Activated naive CD8-positive, alpha-beta T cell treated with anti-CD3 and anti-CD28 coated beads for 36 hours (primary cell): ENCODE data around the gene MSI2. TPM values are rescaled to one million over a fixed set of nuclear protein-coding genes. Genes with fewer than 3 reads are reported as not detected.

Experiments used
- DNase-seq: peaks from one replicate; pipeline ENCODE4 v3.0.0; 2021
- H3K27ac Mint-ChIP-seq: one replicate; pipeline ENCODE4 v1.8.0; 2022; ENCODE audit warnings: mild to moderate bottlenecking, moderate library complexity, mixed read lengths
- H3K27me3 Mint-ChIP-seq: one replicate; pipeline ENCODE4 v1.8.0; 2022; ENCODE audit warnings: mild to moderate bottlenecking, mixed read lengths
- H3K36me3 Mint-ChIP-seq: one replicate; pipeline ENCODE4 v1.8.0; 2021; ENCODE audit warnings: mild to moderate bottlenecking, mixed read lengths
- H3K4me1 Mint-ChIP-seq: one replicate; pipeline ENCODE4 v1.8.0; 2021; ENCODE audit warnings: mixed read lengths
- H3K4me3 Mint-ChIP-seq: one replicate; pipeline ENCODE4 v1.8.0; 2022; ENCODE audit warnings: mild to moderate bottlenecking, moderate library complexity, mixed read lengths
- H3K9me3 Mint-ChIP-seq: one replicate; pipeline ENCODE4 v1.8.0; 2022; ENCODE audit warnings: mixed read lengths
- total RNA-seq, 2 experiments: library from RNA; stranded (reverse); gene quantifications; one replicate each; pipeline ENCODE4 v1.2.3, GENCODE V29; 2021

MSI2 gene
- total RNA-seq, 2 experiments from 2014 or later = 48.0 to 49.4 TPM

DNA sequence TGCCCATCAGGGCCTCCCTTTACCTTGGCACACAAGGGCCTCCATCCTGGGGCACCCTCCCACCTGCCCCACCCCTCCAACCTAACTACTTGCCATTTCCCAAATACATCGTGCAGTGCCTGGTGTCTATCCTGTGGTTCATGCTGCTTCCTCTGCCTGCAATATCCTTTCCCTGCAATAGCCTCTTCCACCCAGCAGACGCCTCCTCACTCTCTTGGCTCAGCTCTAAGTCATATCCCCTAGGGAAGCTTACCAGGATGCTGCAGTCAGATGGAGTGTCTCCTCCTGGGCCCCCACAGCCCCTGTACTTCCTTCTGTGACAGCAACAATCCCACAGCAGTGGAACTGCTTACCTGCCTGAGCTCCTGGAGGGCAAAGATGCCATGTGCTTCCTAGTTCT is 452.1 kb downstream of the MSI2 start:
- Mint-ChIP-seq H3K27me3 (no peaks in the 10 kb centered on the region), H3K4me3 (no peak overlapping the region), H3K27ac (no peak overlapping the region), H3K4me1 (peaks cover 10% of the 10 kb centered on the region), H3K9me3 (no peaks in the 10 kb centered on the region), H3K36me3 (no peaks in the 10 kb centered on the region)
- no peak for DNase-seq

DNA sequence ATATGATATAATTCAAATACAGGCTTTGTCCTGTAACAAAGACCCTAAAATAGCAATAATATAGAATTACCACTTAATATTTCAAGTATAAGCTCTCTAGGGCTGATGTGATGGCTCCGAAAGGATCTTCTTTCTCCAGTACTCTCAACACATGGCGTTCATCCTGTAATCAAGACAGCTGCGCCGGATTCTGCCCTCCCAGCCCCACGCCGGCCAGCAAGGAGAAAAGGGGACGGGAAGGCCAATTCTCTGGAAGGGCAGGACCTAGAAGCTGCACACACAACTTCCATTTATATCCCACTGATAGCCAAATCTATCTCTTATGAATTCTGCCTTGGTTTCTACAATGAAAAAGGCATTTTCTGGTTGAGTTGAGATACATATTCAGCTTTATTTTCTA is 456.8 kb downstream of the MSI2 start:
- no peaks in the 10 kb centered on the region for H3K4me1 Mint-ChIP-seq
- DNase-seq = no peak
- H3K36me3 Mint-ChIP-seq = no peaks in the 10 kb centered on the region
- peaks cover 12% of the 10 kb centered on the region for H3K27me3 Mint-ChIP-seq
- H3K4me3 Mint-ChIP-seq = no peak overlapping the region
- H3K27ac Mint-ChIP-seq = no peak overlapping the region
- no peaks in the 10 kb centered on the region for H3K9me3 Mint-ChIP-seq

DNA sequence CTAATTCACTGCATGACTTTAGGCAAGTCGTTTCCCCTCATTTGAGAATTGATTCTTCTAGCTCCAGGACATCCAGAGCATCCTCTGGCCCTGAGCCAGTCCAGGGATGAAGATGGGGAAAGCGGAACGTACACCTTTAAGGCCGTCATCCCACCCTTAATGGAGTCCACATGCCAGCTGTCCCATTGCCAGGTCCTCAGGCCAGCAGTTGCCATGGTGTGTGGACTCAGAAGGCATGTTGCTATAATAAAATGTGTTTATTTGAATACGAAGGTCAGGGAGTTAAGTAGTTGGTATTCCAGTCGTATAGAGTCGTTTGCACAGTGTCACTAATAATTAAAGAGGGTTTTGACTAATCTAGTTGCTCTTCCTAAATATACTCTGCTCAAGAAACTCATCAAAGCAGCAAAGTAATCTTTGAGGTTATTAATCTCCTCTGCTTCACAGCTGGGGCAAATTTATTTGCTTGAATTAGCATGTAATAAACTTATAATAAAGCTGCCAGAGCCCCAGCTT is 458.4 kb downstream of the MSI2 start:
- H3K27ac Mint-ChIP-seq = no peak overlapping the region
- H3K36me3 Mint-ChIP-seq = no peaks in the 10 kb centered on the region
- H3K27me3 Mint-ChIP-seq = peaks cover 12% of the 10 kb centered on the region
- no peak overlapping the region for H3K4me3 Mint-ChIP-seq
- no peaks in the 10 kb centered on the region for H3K9me3 Mint-ChIP-seq
- DNase-seq = no peak
- no peaks in the 10 kb centered on the region for H3K4me1 Mint-ChIP-seq

DNA sequence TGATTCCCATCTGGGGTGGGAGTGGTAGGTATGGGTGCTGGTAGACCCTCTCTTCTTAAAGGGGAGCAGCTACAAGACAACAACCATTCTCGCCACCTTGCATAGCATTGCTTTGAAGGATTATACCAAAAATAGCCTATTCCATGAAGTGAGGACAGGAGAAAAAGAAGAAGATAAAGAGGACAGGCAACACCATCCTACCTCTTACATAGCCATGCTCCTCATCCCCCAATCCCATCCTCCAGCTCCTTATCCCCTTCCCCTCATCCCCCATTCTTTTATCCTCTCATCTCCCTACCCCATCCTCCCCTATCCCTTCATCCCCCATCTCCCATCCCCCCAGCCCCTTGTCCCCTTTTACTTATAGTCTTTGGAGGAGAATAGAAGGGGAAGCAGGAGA is 459.7 kb downstream of the MSI2 start:
- H3K36me3 Mint-ChIP-seq = no peaks in the 10 kb centered on the region
- no peak overlapping the region for H3K27ac Mint-ChIP-seq
- DNase-seq = no peak
- H3K4me1 Mint-ChIP-seq = no peaks in the 10 kb centered on the region
- no peaks in the 10 kb centered on the region for H3K9me3 Mint-ChIP-seq
- H3K27me3 Mint-ChIP-seq = peaks cover 12% of the 10 kb centered on the region
- no peak overlapping the region for H3K4me3 Mint-ChIP-seq

DNA sequence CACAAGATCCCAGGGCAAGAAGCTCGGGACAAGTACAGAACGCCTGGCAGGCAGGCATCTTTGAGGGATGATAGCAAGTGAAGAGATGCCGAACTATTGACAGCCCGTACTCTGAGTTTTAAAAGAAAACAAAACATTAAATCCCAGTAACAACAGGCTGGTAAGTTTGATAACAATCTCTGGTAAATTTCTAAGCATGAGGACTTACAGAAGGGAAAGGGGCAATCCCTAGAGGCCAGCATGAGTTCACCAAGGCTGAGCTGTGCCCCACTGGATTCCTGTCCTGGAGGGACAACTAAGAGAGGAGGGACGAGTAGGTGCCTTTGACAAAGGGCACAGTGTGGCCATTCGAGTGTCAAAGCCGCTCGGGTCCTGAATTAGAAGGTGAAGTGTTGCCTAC is 462.6 kb downstream of the MSI2 start:
- peaks cover 12% of the 10 kb centered on the region for H3K27me3 Mint-ChIP-seq
- no peak overlapping the region for H3K4me3 Mint-ChIP-seq
- peaks cover 2% of the 10 kb centered on the region for H3K4me1 Mint-ChIP-seq
- DNase-seq = no peak
- no peak overlapping the region for H3K27ac Mint-ChIP-seq
- H3K9me3 Mint-ChIP-seq = no peaks in the 10 kb centered on the region
- no peaks in the 10 kb centered on the region for H3K36me3 Mint-ChIP-seq

DNA sequence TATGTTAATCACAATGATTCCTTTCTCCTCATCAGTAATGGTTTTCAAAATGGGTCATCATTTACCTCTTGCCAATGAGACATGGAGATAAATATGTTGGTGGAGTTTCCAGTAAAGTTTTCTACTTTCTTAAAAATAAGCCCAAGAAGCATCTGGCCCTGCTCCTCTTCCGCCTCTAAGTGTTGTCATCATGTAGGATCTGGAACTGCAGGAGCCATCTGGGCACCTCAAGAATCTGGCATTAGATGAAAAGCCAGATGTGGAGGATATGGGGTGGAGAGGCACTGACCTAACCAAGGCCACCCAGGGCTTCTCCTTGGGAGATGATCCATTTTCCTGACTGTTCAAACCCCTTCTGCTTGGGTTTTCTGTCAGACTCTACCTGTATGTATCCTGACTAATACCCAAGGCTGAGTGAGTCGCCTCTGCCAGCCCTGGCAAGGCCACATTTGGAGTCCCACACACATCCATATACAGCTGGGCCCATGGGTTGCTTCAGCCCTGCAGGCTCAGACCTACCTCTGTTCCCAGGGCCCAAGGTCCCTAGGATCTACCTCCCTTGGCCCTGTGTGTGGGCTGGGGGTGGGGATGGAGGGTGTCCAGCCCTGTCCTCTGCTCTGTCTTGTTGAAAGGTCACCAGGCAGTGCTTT is 464.2 kb downstream of the MSI2 start:
- H3K27ac Mint-ChIP-seq = no peak overlapping the region
- no peak for DNase-seq
- H3K9me3 Mint-ChIP-seq = no peaks in the 10 kb centered on the region
- H3K36me3 Mint-ChIP-seq = no peaks in the 10 kb centered on the region
- no peak overlapping the region for H3K4me3 Mint-ChIP-seq
- peaks cover 12% of the 10 kb centered on the region for H3K27me3 Mint-ChIP-seq
- H3K4me1 Mint-ChIP-seq = peaks cover 2% of the 10 kb centered on the region

DNA sequence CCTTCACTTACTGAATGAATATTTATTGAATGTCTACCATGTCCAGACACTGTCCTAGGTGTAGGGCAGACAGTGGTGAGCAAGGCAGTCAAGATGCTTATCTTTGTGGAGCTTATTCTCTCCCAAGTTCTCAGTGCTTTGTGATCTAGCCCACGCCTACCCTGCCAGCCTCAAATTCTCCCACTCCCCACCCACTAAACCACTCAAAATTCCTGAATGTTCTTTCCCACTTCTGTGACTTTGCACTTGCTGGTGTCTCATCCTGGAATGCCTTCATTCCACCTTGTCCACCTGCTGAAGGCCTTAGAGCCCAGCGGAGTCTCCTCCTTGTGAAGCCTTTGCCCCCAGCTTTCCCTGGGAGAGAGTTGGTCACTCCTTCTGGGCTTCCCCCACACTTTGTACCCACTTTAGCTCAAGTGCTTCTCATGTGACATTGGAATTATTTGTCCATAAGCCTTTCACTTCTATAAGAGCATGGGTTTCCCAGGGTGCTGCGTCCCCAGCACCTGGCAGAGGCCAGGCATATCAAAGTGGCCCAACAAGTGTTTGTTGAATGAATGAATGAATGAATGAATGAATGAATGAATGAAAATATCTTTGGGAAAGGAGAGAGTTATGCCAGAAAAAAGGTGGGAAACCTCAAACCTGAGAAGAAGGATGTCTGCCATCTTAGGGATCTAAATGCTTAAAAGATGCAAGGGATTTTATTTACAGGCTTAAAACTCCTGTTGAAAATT is 465.8 kb downstream of the MSI2 start:
- DNase-seq = no peak
- H3K9me3 Mint-ChIP-seq = no peaks in the 10 kb centered on the region
- H3K4me1 Mint-ChIP-seq = peaks cover 2% of the 10 kb centered on the region
- H3K27me3 Mint-ChIP-seq = peaks cover 4% of the 10 kb centered on the region
- no peaks in the 10 kb centered on the region for H3K36me3 Mint-ChIP-seq
- H3K4me3 Mint-ChIP-seq = no peak overlapping the region
- no peak overlapping the region for H3K27ac Mint-ChIP-seq

DNA sequence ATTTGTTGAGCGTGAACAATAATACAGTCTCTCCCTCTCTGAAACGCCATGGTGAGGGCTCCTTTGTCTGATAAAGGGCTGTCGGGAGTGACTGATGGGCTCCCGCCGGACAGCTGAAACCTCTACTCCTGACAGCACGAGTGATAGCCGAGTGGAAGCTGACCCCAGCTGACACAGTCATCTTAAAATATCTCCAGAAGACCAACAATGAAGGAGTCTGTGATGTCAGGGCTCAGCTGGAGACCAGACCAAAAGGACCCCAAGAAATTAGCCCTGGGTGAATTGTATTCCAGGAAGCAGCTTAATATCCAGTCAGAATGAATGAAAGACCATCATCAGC is 466.4 kb downstream of the MSI2 start:
- Mint-ChIP-seq H3K4me1 (peaks cover 2% of the 10 kb centered on the region), H3K27me3 (peaks cover 2% of the 10 kb centered on the region), H3K36me3 (no peaks in the 10 kb centered on the region), H3K4me3 (no peak overlapping the region), H3K9me3 (no peaks in the 10 kb centered on the region), H3K27ac (no peak overlapping the region)
- DNase-seq = no peak

DNA sequence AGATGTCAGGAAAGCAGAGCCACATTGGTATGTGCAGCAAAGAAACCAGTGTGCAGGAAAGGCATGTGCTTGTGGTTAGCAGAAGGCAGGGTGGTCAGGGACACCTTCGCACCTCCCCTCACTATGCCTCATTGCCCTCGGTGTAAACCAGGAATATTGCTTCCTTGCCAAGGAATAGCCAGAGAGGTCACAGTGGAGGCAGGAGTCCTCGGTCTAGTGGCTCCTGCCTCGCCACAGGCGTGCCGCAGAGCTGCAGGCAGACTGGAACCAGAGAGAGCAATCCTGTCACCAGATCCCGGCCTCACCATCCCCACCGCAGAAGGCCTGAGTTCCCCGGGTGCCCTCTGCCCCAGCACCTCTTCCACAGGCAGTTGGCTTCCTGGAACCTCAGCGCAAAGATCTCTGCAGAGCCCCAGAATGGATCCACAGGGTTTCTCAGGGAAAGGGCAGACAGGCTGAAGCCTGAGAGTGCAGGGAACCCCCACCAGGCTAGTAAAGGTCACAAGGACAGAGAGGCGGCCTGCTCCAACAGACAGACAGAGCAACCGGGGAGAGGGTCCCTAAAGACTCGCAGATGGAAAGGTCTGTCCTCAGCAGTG is 467.2 kb downstream of the MSI2 start:
- Mint-ChIP-seq H3K27ac (no peak overlapping the region), H3K9me3 (no peaks in the 10 kb centered on the region), H3K36me3 (no peaks in the 10 kb centered on the region), H3K27me3 (no peaks in the 10 kb centered on the region), H3K4me1 (peaks cover 2% of the 10 kb centered on the region), H3K4me3 (no peak overlapping the region)
- DNase-seq = no peak

DNA sequence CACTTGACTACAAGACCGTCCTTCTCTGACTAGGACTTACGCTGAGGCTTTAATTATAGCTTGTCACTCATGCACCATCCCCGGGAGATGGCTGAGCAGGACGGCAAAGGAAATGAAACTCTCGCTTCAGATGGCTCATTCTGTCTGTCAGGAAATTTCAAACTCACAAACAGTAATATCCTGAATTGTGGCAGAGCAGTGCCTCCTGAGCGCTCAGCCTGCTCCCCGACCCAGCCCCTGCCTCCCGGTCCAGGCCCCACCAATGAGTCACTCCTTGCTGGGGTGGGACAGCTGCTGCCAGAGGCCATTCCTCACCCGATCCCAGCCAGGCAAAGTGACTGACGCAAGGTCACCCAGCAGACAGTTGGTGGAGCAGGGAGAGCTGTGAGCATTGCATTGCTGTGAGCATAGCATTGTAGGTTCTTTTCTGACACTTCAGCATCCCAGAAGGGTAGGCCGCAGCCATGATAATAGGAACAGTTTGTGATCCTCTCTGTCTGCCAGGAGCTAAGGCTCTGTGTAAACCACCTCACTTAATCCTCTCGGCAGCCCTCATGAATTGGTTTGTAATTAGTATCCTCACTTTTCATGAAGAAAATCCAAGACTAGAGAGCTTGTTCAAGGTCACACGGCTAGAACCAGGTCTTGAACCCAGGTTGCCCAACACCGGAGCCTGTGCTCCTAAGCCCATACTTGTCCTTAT is 467.9 kb downstream of the MSI2 start:
- H3K4me3 Mint-ChIP-seq = no peak overlapping the region
- H3K27me3 Mint-ChIP-seq = no peaks in the 10 kb centered on the region
- H3K36me3 Mint-ChIP-seq = no peaks in the 10 kb centered on the region
- DNase-seq = no peak
- peaks cover 2% of the 10 kb centered on the region for H3K4me1 Mint-ChIP-seq
- no peaks in the 10 kb centered on the region for H3K9me3 Mint-ChIP-seq
- H3K27ac Mint-ChIP-seq = no peak overlapping the region

DNA sequence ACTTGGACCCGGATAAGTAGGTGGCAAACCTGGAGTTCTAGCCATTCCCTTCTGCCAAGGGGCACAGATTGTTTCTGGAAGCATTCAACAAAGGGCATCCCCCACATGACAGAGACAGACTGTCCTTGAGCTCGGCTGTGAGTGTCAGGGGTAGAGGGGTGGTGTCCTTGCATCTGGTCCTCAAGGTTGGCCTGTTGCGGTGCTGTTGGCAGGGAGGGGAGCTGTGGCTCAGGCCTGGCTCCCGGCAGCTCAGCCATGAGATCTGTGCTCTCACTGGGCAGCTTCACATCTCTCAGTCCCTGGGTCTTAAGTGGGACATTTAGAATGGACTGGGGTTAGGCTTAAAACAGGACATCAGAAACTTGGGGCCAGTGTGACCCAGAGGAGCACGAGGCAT is 468.4 kb downstream of the MSI2 start:
- no peaks in the 10 kb centered on the region for H3K36me3 Mint-ChIP-seq
- no peaks in the 10 kb centered on the region for H3K9me3 Mint-ChIP-seq
- H3K27me3 Mint-ChIP-seq = no peaks in the 10 kb centered on the region
- no peak overlapping the region for H3K27ac Mint-ChIP-seq
- peaks cover 2% of the 10 kb centered on the region for H3K4me1 Mint-ChIP-seq
- no peak for DNase-seq
- H3K4me3 Mint-ChIP-seq = no peak overlapping the region

DNA sequence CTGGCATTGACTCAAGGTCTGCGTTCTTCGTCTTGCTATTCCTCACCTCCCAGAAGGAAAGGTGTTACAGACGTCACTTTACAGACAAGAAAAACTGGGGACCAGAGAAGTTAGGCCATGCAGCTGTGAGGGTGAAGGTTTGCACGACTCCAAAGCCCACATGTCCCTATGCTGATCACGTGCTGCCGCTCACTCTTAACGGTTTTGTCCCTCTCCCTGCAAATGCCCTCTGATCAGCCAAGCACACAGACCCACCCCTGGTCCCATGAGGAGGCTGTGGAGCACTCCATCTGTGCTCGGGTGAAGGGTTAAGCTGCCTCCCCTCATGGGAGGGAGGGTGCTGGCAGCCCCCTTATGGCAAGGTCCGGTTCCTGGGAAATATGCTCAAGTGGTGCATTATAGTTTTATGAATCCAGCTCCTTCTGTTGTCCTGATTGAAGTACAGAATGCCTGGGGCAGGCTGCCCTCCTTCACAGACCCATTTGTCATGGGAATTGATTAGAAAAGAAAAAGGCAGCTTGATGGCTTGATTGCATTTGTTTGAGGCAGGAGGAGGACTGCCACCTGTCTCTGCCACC is 470.0 kb downstream of the MSI2 start:
- no peaks in the 10 kb centered on the region for H3K9me3 Mint-ChIP-seq
- H3K36me3 Mint-ChIP-seq = no peaks in the 10 kb centered on the region
- no peaks in the 10 kb centered on the region for H3K27me3 Mint-ChIP-seq
- H3K4me3 Mint-ChIP-seq = no peak overlapping the region
- peaks cover 2% of the 10 kb centered on the region for H3K4me1 Mint-ChIP-seq
- DNase-seq = no peak
- H3K27ac Mint-ChIP-seq = no peak overlapping the region

DNA sequence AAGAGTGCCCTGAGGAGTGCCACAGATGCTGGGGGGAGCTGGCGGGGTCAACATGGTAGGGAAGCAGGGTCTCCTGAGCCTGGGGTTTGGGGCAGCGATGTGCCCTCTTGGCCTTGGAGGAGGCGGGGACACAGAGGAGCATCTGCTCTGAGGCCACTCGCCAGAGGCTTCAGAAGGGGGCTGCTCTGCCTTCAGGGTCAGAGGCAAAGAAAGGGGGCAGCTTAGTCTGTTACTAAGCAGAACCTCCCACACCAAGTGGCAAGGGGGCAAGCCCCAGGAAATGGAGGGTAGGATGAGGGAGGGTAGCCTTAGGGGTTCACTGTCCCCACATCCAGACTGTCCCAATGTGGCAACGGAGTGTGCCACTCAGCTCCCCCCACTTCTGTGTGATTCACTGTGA is 470.5 kb downstream of the MSI2 start:
- Mint-ChIP-seq H3K4me3 (no peak overlapping the region), H3K9me3 (no peaks in the 10 kb centered on the region), H3K36me3 (no peaks in the 10 kb centered on the region), H3K27me3 (no peaks in the 10 kb centered on the region), H3K4me1 (peaks cover 2% of the 10 kb centered on the region), H3K27ac (no peak overlapping the region)
- DNase-seq = no peak

DNA sequence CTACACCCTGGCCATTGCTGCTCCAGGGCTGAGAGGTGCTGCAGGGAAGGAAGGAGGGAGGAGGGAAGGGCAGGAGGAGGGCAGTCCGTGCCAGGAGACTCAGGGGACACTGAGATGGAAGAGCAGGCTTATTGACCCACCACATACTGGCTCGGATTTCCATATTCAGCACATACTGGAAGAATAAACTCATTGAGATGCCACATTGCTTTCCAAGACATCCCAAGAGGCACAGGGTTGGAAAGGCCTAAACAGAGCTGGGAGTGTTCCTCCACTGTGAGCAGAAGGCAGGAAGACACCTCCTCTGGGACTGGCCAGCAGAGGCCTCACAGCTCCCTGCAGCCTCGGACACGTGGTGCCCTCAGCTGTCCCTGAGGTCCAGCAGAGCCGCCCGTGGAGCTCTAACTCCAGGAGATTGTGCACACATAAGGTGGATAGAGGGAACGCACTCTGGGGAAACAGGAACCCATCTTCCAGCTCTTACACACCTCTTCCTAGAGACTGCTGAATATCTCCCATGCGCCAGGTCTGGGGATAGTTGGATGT is 471.4 kb downstream of the MSI2 start:
- no peak overlapping the region for H3K4me3 Mint-ChIP-seq
- H3K9me3 Mint-ChIP-seq = no peaks in the 10 kb centered on the region
- DNase-seq = no peak
- no peak overlapping the region for H3K27ac Mint-ChIP-seq
- H3K36me3 Mint-ChIP-seq = no peaks in the 10 kb centered on the region
- peaks cover 2% of the 10 kb centered on the region for H3K4me1 Mint-ChIP-seq
- H3K27me3 Mint-ChIP-seq = no peaks in the 10 kb centered on the region
